Measurements from ENCODE around the gene CRB1.

The CRB1 gene

GRCh38 chr1:197284966-197285365 lies 16.9 kb downstream of the CRB1 start:
- Histone ChIP-seq H3K36me3 (replicated peaks) (no peaks in the 10 kb centered on the region), H3K27ac (no peak overlapping the region), H3K27me3 (replicated peaks) (no peaks in the 10 kb centered on the region), H3K4me3 (ENCODE audit: low read depth, low read length) (no peak overlapping the region)
- no peak for DNase-seq
- no peak for TF ChIP-seq CTCF (IDR thresholded peaks at IDR 0.05; ENCODE audit: low read depth, low read length, missing control alignments)
- in situ Hi-C loops (cut with HindIII; ENCODE audit: low pct_ligation_motif_present, low sequenced_read_pairs): no loop called here

GRCh38 chr1:197285526-197286205 lies 17.6 kb downstream of the CRB1 start:
- Histone ChIP-seq H3K27ac (no peak overlapping the region), H3K36me3 (replicated peaks) (no peaks in the 10 kb centered on the region), H3K27me3 (replicated peaks) (no peaks in the 10 kb centered on the region), H3K4me3 (ENCODE audit: low read depth, low read length) (no peak overlapping the region)
- no peak for TF ChIP-seq CTCF (IDR thresholded peaks at IDR 0.05; ENCODE audit: low read depth, low read length, missing control alignments)
- in situ Hi-C loops (cut with HindIII; ENCODE audit: low pct_ligation_motif_present, low sequenced_read_pairs): no loop called here
- no peak for DNase-seq

GRCh38 chr1:197286634-197287033 lies 18.6 kb downstream of the CRB1 start:
- in situ Hi-C loops (cut with HindIII; ENCODE audit: low pct_ligation_motif_present, low sequenced_read_pairs): no loop called here
- TF ChIP-seq CTCF (IDR thresholded peaks at IDR 0.05; ENCODE audit: low read depth, low read length, missing control alignments): no peak
- Histone ChIP-seq H3K27ac (no peak overlapping the region), H3K36me3 (replicated peaks) (no peaks in the 10 kb centered on the region), H3K4me3 (ENCODE audit: low read depth, low read length) (no peak overlapping the region), H3K27me3 (replicated peaks) (no peaks in the 10 kb centered on the region)
- no peak for DNase-seq

- in situ Hi-C loops (cut with HindIII; ENCODE audit: low pct_ligation_motif_present, low sequenced_read_pairs): no loop called here
- TF ChIP-seq CTCF (IDR thresholded peaks at IDR 0.05; ENCODE audit: low read depth, low read length, missing control alignments): no peak
- H3K36me3 ChIP-seq (replicated peaks): no peaks in the 10 kb centered on the region
These were observed 19.8 kb downstream of the CRB1 start for GRCh38 chr1:197287863-197288262.

GRCh38 chr1:197302775-197303174 lies 34.7 kb downstream of the CRB1 start:
- in situ Hi-C loops (cut with HindIII; ENCODE audit: low pct_ligation_motif_present, low sequenced_read_pairs): no loop called here
- no peak for TF ChIP-seq CTCF (IDR thresholded peaks at IDR 0.05; ENCODE audit: low read depth, low read length, missing control alignments)
- DNase-seq: peak; percentile 19

More at GRCh38 chr1:197287863-197288262, 19.8 kb downstream of the CRB1 start:
- Histone ChIP-seq H3K4me3 (ENCODE audit: low read depth, low read length) (no peak overlapping the region), H3K27me3 (replicated peaks) (no peaks in the 10 kb centered on the region), H3K27ac (no peak overlapping the region)
- DNase-seq: no peak

GRCh38 chr1:197303463-197303862 lies 35.4 kb downstream of the CRB1 start:
- in situ Hi-C loops (cut with HindIII; ENCODE audit: low pct_ligation_motif_present, low sequenced_read_pairs): no loop called here
- Histone ChIP-seq H3K36me3 (replicated peaks) (no peaks in the 10 kb centered on the region), H3K27ac (no peak overlapping the region), H3K4me3 (ENCODE audit: low read depth, low read length) (no peak overlapping the region), H3K27me3 (replicated peaks) (no peaks in the 10 kb centered on the region)
- TF ChIP-seq CTCF (IDR thresholded peaks at IDR 0.05; ENCODE audit: low read depth, low read length, missing control alignments): no peak
- DNase-seq: no peak

More at GRCh38 chr1:197302775-197303174, 34.7 kb downstream of the CRB1 start:
- no peaks in the 10 kb centered on the region for H3K27me3 ChIP-seq (replicated peaks)
- H3K36me3 ChIP-seq (replicated peaks): no peaks in the 10 kb centered on the region
- no peak overlapping the region for H3K4me3 ChIP-seq (ENCODE audit: low read depth, low read length)
- H3K27ac ChIP-seq: no peak overlapping the region

Measured in brain microvascular endothelial cell (primary cell).